ENCODE results near the gene NEK1. TPM values are rescaled to one million over a fixed set of nuclear protein-coding genes. Genes with fewer than 3 reads are reported as not detected.

NEK1 gene
- total RNA-seq: 10.4 and 17.9 TPM in 2 replicates

GRCh38 chr4:169611991-169612870, at the start of gene NEK1:
Gene NEK1, minus strand, starts transcription at chr4:169612583. Its CDS starts 9,953 bp downstream, at chr4:169602630.

GRCh38 chr4:169619958-169620879, 7.8 kb upstream of the NEK1 start, which contains the start of gene CLCN3:
Gene CLCN3, plus strand, starts transcription at chr4:169620578. Its CDS starts 15,351 bp downstream, at chr4:169635929.

Other genes starting within 250 kb of the NEK1 start
- 53.4 and 69.8 TPM in 2 replicates for gene CLCN3, start 8.0 kb upstream of the NEK1 start, total RNA-seq
- 19.4 and 50.3 TPM in 2 replicates for gene HPF1, start 145.4 kb upstream of the NEK1 start, total RNA-seq